Naive thymus-derived CD4-positive, alpha-beta T cell (primary cell): ENCODE data around the gene ATP10B. TPM values are rescaled to one million over a fixed set of nuclear protein-coding genes. Genes with fewer than 3 reads are reported as not detected.

Source experiments
- ATAC-seq: fragments of 150-1000 bp; cut with Tn5 transposase; 2 replicates; pipeline ENCODE4 v1.10.0; 2021; ENCODE audit warnings: mild to moderate bottlenecking, moderate library complexity
- CTCF ChIA-PET: fragments of 350-600 bp; sonication (Branson Sonifier 250); formaldehyde crosslinking; loops from one replicate; lab custom pipeline; 2021; ENCODE audit warnings: antibody characterized with exemption; lab: Charles Lee
- POLR2A ChIA-PET: fragments of 350-600 bp; sonication (Branson Sonifier 250); formaldehyde crosslinking; loops from one replicate; lab custom pipeline; 2021; ENCODE audit warnings: antibody characterized with exemption, inconsistent platforms; lab: Charles Lee
- DNase-seq, 9 donors: peaks; one replicate each; pipeline versions ENCODE4 v3.0.0 to v3.0.0-alpha.2; 2020 to 2022; ENCODE audit warnings: mixed read lengths in 1 of 9
- H3K27ac ChIP-seq: one replicate; pipeline ENCODE4 v1.7.0; 2013; ENCODE audit warnings: mild to moderate bottlenecking, low read depth, low read length, moderate library complexity
- H3K27me3 ChIP-seq, 2 donors: one replicate each; pipeline ENCODE4 v1.7.0; 2013; ENCODE audit warnings: low read length in 2 of 2, mild to moderate bottlenecking in 2 of 2, moderate library complexity in 2 of 2; ENCODE audit not compliant: control insufficient read depth in 2 of 2, insufficient read depth in 2 of 2
- H3K36me3 ChIP-seq, 3 experiments: 1 replicate in 2 of 3; 2 replicates in 1 of 3; pipeline ENCODE4 v1.7.0; 2013; ENCODE audit warnings: low read length in 3 of 3, mild to moderate bottlenecking in 3 of 3, moderate library complexity in 1 of 3; ENCODE audit not compliant: insufficient read depth in 3 of 3, control insufficient read depth in 2 of 3
- H3K4me1 ChIP-seq, 2 donors: one replicate each; pipeline ENCODE4 v1.7.0; 2013; ENCODE audit warnings: low read length in 2 of 2, mild to moderate bottlenecking in 2 of 2, moderate library complexity in 1 of 2; ENCODE audit not compliant: control insufficient read depth in 2 of 2, insufficient read depth in 2 of 2
- H3K4me3 ChIP-seq: 2 replicates; pipeline ENCODE4 v1.7.0; 2013; ENCODE audit warnings: mild to moderate bottlenecking, low read length
- H3K9me3 ChIP-seq, 3 experiments: 1 replicate in 2 of 3; 2 replicates in 1 of 3; pipeline ENCODE4 v1.7.0; 2013; ENCODE audit warnings: low read length in 3 of 3; ENCODE audit not compliant: control insufficient read depth in 2 of 3
- H3K27ac Mint-ChIP-seq, 9 donors: one replicate each; pipeline ENCODE4 v1.8.0; 2020 to 2022; ENCODE audit warnings: mixed read lengths in 9 of 9, mild to moderate bottlenecking in 8 of 9, moderate library complexity in 5 of 9, inconsistent platforms in 2 of 9
- H3K27me3 Mint-ChIP-seq, 5 donors: one replicate each; pipeline ENCODE4 v1.8.0; 2021 to 2022; ENCODE audit warnings: mixed read lengths in 5 of 5, mild to moderate bottlenecking in 1 of 5
- H3K36me3 Mint-ChIP-seq, 5 donors: one replicate each; pipeline ENCODE4 v1.8.0; 2020 to 2022; ENCODE audit warnings: mixed read lengths in 5 of 5, mild to moderate bottlenecking in 3 of 5, inconsistent platforms in 1 of 5
- H3K4me1 Mint-ChIP-seq, 7 donors: one replicate each; pipeline ENCODE4 v1.8.0; 2020 to 2022; ENCODE audit warnings: mixed read lengths in 7 of 7, mild to moderate bottlenecking in 3 of 7, inconsistent platforms in 1 of 7
- H3K4me3 Mint-ChIP-seq, 10 donors: one replicate each; pipeline ENCODE4 v1.8.0; 2020 to 2022; ENCODE audit warnings: mild to moderate bottlenecking in 10 of 10, mixed read lengths in 10 of 10, moderate library complexity in 6 of 10, inconsistent platforms in 2 of 10
- H3K9me3 Mint-ChIP-seq, 11 donors: one replicate each; pipeline ENCODE4 v1.8.0; 2020 to 2022; ENCODE audit warnings: mixed read lengths in 11 of 11, mild to moderate bottlenecking in 4 of 11, inconsistent platforms in 1 of 11, moderate library complexity in 1 of 11
- intact Hi-C, 2 donors: fragments of 100-400 bp; cut with micrococcal nuclease; formaldehyde crosslinking; loops; one replicate each; pipeline ENCODE4 v1.15.1; 2023
- polyA plus RNA-seq, 2 donors: library from polyadenylated mRNA; unstranded; fragments of 300-500 nt; fragmentation: Illumina TruSeq; gene quantifications; one replicate each; pipeline ENCODE4 v1.2.3, GENCODE V29; 2021
- total RNA-seq, 6 experiments: library from RNA in 5 of 6; stranded (reverse) in 5 of 6; gene quantifications; 1 replicate in 5 of 6; 2 replicates in 1 of 6; pipeline ENCODE4 v1.2.3 and lab custom pipeline; 2021 to 2026

The ATP10B gene
- total and polyA plus RNA-seq, 7 experiments from 2014 or later = not detected

DNA sequence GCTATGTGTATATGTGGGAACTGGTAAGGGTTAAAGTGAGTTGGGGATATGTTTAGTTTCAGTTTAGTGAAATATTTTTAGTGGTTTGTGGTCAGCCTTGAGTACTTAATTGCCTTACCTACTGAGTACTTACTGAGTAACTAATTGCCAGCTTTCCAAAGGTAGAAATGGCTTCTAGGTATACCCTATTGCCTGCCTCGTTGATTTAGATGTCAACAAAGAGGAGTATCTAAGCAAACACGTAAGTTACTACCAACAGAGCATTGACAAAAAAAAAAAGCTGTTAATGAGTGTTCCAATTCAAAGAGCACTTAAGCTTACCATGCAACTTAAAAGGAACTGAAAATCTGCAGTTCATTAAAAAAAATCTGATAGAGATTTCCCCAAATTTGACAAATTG, 8.8 kb downstream of the ATP10B start:
- H3K27me3 Mint-ChIP-seq = peaks cover 0 to 6% (median 0%) of the 10 kb centered on the region in 5 donors
- peaks cover 0 to 3% of the 10 kb centered on the region in 2 donors for H3K27me3 ChIP-seq
- no peaks in the 10 kb centered on the region for H3K9me3 ChIP-seq
- peaks cover 0 to 6% (median 0%) of the 10 kb centered on the region in 11 donors for H3K9me3 Mint-ChIP-seq
- H3K4me1 Mint-ChIP-seq = no peaks in the 10 kb centered on the region
- H3K4me3 ChIP-seq = no peak overlapping the region
- DNase-seq = no peak
- no peaks in the 10 kb centered on the region for H3K4me1 ChIP-seq
- H3K4me3 Mint-ChIP-seq = no peak overlapping the region
- ATAC-seq = no peak
- CTCF ChIA-PET = no interaction called here
- no peak overlapping the region for H3K27ac Mint-ChIP-seq
- POLR2A ChIA-PET = no interaction called here
- H3K27ac ChIP-seq = no peak overlapping the region
- H3K36me3 Mint-ChIP-seq = no peaks in the 10 kb centered on the region
- intact Hi-C loops = no loop called here
- H3K36me3 ChIP-seq = no peaks in the 10 kb centered on the region

- peaks cover 0 to 11% (median 0%) of the 10 kb centered on the region in 5 donors for H3K27me3 Mint-ChIP-seq
- intact Hi-C loops = no loop called here
- no peaks in the 10 kb centered on the region for H3K9me3 ChIP-seq
- H3K36me3 ChIP-seq = no peaks in the 10 kb centered on the region
- no peak overlapping the region for H3K4me3 Mint-ChIP-seq
- H3K9me3 Mint-ChIP-seq = peaks cover 0 to 20% (median 5%) of the 10 kb centered on the region in 11 donors
- no peak for ATAC-seq
- H3K27me3 ChIP-seq = no peaks in the 10 kb centered on the region
- no peak overlapping the region for H3K27ac Mint-ChIP-seq
- no peaks in the 10 kb centered on the region for H3K4me1 ChIP-seq
- peaks cover 0 to 2% (median 0%) of the 10 kb centered on the region in 5 donors for H3K36me3 Mint-ChIP-seq
- ChIA-PET POLR2A (no interaction called here), CTCF (no interaction called here)
- peaks cover 0 to 1% (median 0%) of the 10 kb centered on the region in 7 donors for H3K4me1 Mint-ChIP-seq
- no peak overlapping the region for H3K4me3 ChIP-seq
- H3K27ac ChIP-seq = no peak overlapping the region
- no peak for DNase-seq
Observed at GRCh38 chr5:160837749-160838593, 14.0 kb downstream of the ATP10B start.

DNA sequence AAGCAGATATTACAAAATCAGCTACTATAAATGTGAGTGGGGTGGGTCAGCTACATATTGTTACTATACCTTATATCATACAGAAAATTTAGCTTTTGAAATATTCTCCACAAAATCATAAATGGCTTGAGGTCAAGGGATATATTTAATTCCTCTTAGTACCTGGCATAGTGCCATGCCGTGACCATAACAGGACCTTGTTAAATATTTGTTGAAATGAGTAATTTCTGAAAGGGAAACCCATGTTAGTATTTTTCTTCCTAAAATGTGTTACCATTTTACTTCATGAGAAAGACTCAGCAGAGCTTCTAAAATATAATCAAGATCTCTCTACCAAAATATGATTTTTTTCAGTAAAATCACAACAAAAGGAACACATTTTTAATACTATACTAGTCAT, 14.8 kb downstream of the ATP10B start:
- H3K27ac ChIP-seq = no peak overlapping the region
- no peak overlapping the region for H3K27ac Mint-ChIP-seq
- POLR2A ChIA-PET = no interaction called here
- DNase-seq (no peak), ATAC-seq (no peak)
- peaks cover 0 to 1% (median 0%) of the 10 kb centered on the region in 7 donors for H3K4me1 Mint-ChIP-seq
- no peak overlapping the region for H3K4me3 Mint-ChIP-seq
- intact Hi-C loops = no loop called here
- H3K27me3 ChIP-seq = no peaks in the 10 kb centered on the region
- H3K4me3 ChIP-seq = no peak overlapping the region
- H3K27me3 Mint-ChIP-seq = peaks cover 0 to 11% (median 0%) of the 10 kb centered on the region in 5 donors
- CTCF ChIA-PET = no interaction called here
- no peaks in the 10 kb centered on the region for H3K4me1 ChIP-seq
- H3K36me3 Mint-ChIP-seq = peaks cover 0 to 5% (median 0%) of the 10 kb centered on the region in 5 donors
- H3K36me3 ChIP-seq = no peaks in the 10 kb centered on the region
- peaks cover 0 to 27% (median 8%) of the 10 kb centered on the region in 11 donors for H3K9me3 Mint-ChIP-seq
- peaks cover 0 to 6% (median 0%) of the 10 kb centered on the region in 3 experiments for H3K9me3 ChIP-seq

DNA sequence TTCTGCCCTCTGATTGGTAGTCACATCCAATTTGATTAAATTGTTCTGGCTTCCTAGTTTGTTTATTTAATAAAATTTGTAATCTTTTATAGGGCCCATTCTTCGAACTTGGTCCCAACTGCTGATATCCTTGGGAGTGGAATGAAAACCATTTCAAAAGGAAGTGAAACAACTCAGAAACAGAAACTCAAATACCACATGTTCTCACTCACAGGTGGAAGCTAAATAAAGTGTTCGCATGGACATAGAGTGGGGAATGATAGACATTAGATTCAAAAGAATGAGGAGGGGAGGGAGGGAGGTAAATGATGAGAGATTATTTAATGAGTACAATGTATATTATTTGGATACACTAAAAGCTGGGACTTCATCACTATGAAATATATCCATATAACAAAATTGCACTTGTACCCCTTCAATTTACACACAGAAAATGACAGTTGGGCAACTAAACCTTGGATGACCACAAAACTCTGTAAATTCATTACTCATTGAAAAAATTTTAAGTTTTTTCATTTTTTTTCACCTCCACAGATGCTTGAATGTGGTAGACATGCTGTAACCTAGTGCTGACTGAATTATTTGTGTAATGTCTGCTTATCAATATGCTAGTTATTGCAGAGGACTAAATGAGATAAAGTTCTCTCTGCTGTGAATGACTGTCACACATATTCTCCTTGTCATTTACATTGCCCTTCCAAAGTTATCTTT, 16.0 kb downstream of the ATP10B start:
- H3K27me3 Mint-ChIP-seq = peaks cover 0 to 11% (median 0%) of the 10 kb centered on the region in 5 donors
- Histone ChIP-seq H3K4me3 (no peak overlapping the region), H3K4me1 (no peaks in the 10 kb centered on the region), H3K36me3 (no peaks in the 10 kb centered on the region), H3K9me3 (peaks cover 0 to 6% (median 0%) of the 10 kb centered on the region in 3 experiments), H3K27ac (no peak overlapping the region), H3K27me3 (no peaks in the 10 kb centered on the region)
- no peak overlapping the region for H3K4me3 Mint-ChIP-seq
- ChIA-PET CTCF (no interaction called here), POLR2A (no interaction called here)
- H3K4me1 Mint-ChIP-seq = peaks cover 0 to 1% (median 0%) of the 10 kb centered on the region in 7 donors
- intact Hi-C loops = no loop called here
- H3K9me3 Mint-ChIP-seq = peaks cover 0 to 29% (median 9%) of the 10 kb centered on the region in 11 donors
- H3K36me3 Mint-ChIP-seq = peaks cover 0 to 5% (median 0%) of the 10 kb centered on the region in 5 donors
- no peak for ATAC-seq
- H3K27ac Mint-ChIP-seq = no peak overlapping the region
- no peak for DNase-seq

DNA sequence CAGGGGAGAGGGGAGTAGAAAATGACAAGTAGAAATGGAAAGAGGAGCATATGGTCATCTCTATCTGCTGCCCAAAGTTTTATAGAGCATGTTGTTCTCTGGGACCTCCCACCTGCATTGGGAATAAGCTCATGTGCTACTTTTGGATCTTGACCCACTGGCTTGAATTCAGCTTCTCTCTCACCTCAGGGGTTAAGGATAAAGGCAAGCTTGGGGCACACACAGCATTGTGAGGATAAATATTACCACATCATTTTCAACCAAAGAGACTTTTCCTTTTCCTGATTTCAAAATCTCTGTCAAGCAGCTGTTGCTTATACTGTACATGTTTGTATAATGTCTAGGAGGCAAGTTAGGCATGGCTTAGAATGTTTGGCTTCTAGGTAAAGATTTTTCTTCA, 16.6 kb downstream of the ATP10B start:
- Mint-ChIP-seq H3K27ac (no peak overlapping the region), H3K4me3 (no peak overlapping the region), H3K4me1 (peaks cover 0 to 1% (median 0%) of the 10 kb centered on the region in 7 donors), H3K9me3 (peaks cover 0 to 32% (median 11%) of the 10 kb centered on the region in 11 donors), H3K27me3 (peaks cover 0 to 11% (median 0%) of the 10 kb centered on the region in 5 donors), H3K36me3 (peaks cover 0 to 5% (median 0%) of the 10 kb centered on the region in 5 donors)
- ATAC-seq (no peak), DNase-seq (no peak)
- intact Hi-C loops = no loop called here
- H3K4me1 ChIP-seq = no peaks in the 10 kb centered on the region
- H3K9me3 ChIP-seq = peaks cover 0 to 6% (median 0%) of the 10 kb centered on the region in 3 experiments
- no peak overlapping the region for H3K4me3 ChIP-seq
- H3K27me3 ChIP-seq = no peaks in the 10 kb centered on the region
- CTCF ChIA-PET = no interaction called here
- no peaks in the 10 kb centered on the region for H3K36me3 ChIP-seq
- POLR2A ChIA-PET = no interaction called here
- no peak overlapping the region for H3K27ac ChIP-seq

DNA sequence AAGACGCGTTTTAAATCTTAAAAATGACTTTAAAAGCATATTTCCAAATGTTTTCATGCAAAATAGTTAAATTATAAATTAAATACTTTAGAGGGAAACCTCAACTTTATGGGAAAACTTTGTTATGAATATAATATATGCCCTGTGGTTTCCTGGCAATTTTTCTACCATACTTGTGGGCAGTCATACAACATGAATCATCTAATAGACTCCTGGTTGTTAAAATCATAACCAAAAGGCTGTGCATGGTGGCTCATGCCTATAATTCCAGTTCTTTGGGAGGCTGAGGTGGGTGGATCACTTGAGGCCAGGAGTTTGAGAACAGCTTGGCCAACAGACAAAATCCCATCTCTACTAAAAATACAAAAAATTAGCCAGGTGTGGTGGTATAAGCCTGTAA, 18.2 kb downstream of the ATP10B start:
- CTCF ChIA-PET = no interaction called here
- peaks cover 0 to 40% (median 13%) of the 10 kb centered on the region in 11 donors for H3K9me3 Mint-ChIP-seq
- no peak overlapping the region for H3K4me3 Mint-ChIP-seq
- Histone ChIP-seq H3K4me3 (no peak overlapping the region), H3K4me1 (no peaks in the 10 kb centered on the region), H3K27me3 (no peaks in the 10 kb centered on the region), H3K9me3 (peaks cover 0 to 6% (median 0%) of the 10 kb centered on the region in 3 experiments), H3K36me3 (no peaks in the 10 kb centered on the region), H3K27ac (no peak overlapping the region)
- intact Hi-C loops = no loop called here
- H3K36me3 Mint-ChIP-seq = peaks cover 0 to 5% (median 0%) of the 10 kb centered on the region in 5 donors
- peaks cover 0 to 1% (median 0%) of the 10 kb centered on the region in 7 donors for H3K4me1 Mint-ChIP-seq
- H3K27me3 Mint-ChIP-seq = peaks cover 0 to 11% (median 0%) of the 10 kb centered on the region in 5 donors
- DNase-seq (no peak), ATAC-seq (no peak)
- no peak overlapping the region for H3K27ac Mint-ChIP-seq
- POLR2A ChIA-PET = no interaction called here
